ENCODE results near the gene ABCA12. TPM values are rescaled to one million over a fixed set of nuclear protein-coding genes. Genes with fewer than 3 reads are reported as not detected.

Gene ABCA12
- total and polyA plus RNA-seq, 2 of the 8 experiments (the other 6 are each of a cell fraction or from before 2014, with no cell fraction given), result not detected

GRCh38 chr2:215186021-215186420 is 47.6 kb upstream of the ABCA12 start (continued):
- TF ChIP-seq CBX8 (IDR thresholded peaks at IDR 0.05; ENCODE audit: borderline replicate concordance, low read depth, low read length) (no peak), SIRT6 (IDR thresholded peaks at IDR 0.05; ENCODE audit: low read length) (no peak), CBX5 (IDR thresholded peaks at IDR 0.05; ENCODE audit: low read depth, low read length) (no peak), HDAC6 (IDR thresholded peaks at IDR 0.05; ENCODE audit: low read depth, low read length) (no peak), BACH1 (IDR thresholded peaks at IDR 0.05; ENCODE audit: low read length) (no peak), KDM1A (IDR thresholded peaks at IDR 0.05; ENCODE audit: borderline replicate concordance, low read length) (no peak), TAF7 (optimal IDR thresholded peaks at IDR 0.05; ENCODE audit: borderline replicate concordance, low read depth, low read length) (no peak)
